MM.1S (cell line): ENCODE data around the gene IFT122.

Experiments
- DNase-seq: peaks from one replicate; pipeline ENCODE4 v3.0.0-alpha.2; 2015
- H2AFZ ChIP-seq: fragments of 300-600 bp; sonication (generic); 2 replicates; pipeline ENCODE4 v1.6.0; 2016; ENCODE audit warnings: antibody characterized with exemption, low read length
- H3F3A ChIP-seq: fragments of 300-600 bp; sonication (generic); 2 replicates; pipeline ENCODE4 v1.6.1; 2016; ENCODE audit warnings: mild to moderate bottlenecking, antibody characterized with exemption, low read length, moderate library complexity, mixed read lengths; ENCODE audit not compliant: insufficient read depth
- H3K27ac ChIP-seq: fragments of 300-600 bp; sonication (generic); 2 replicates; pipeline ENCODE4 v1.5.1; 2016; ENCODE audit warnings: mild to moderate bottlenecking, low read length
- H3K27me3 ChIP-seq: fragments of 300-600 bp; sonication (generic); replicated peaks from 2 replicates; pipeline ENCODE4 v1.6.0; 2016; ENCODE audit warnings: low read length; ENCODE audit not compliant: insufficient read depth
- H3K36me3 ChIP-seq: fragments of 300-600 bp; sonication (generic); replicated peaks from 2 replicates; pipeline ENCODE4 v1.6.1; 2016; ENCODE audit warnings: mild to moderate bottlenecking, low read length, mixed read lengths; ENCODE audit not compliant: insufficient read depth
- H3K4me1 ChIP-seq: fragments of 300-600 bp; sonication (generic); 2 replicates; pipeline ENCODE4 v1.6.1; 2016; ENCODE audit warnings: low read length, mixed read lengths
- H3K4me2 ChIP-seq: fragments of 300-600 bp; sonication (generic); 2 replicates; pipeline ENCODE4 v1.6.0; 2016; ENCODE audit warnings: low read depth, low read length
- H3K4me3 ChIP-seq: fragments of 300-600 bp; sonication (generic); 2 replicates; pipeline ENCODE4 v1.5.1; 2016; ENCODE audit warnings: low read length, mixed read lengths
- H3K79me2 ChIP-seq: fragments of 300-600 bp; sonication (generic); 2 replicates; pipeline ENCODE4 v1.6.1; 2016; ENCODE audit warnings: mixed run types, low read length, mixed read lengths
- H3K9ac ChIP-seq: fragments of 300-600 bp; sonication (generic); 2 replicates; pipeline ENCODE4 v1.6.1; 2016; ENCODE audit warnings: low read length, mixed read lengths
- H3K9me2 ChIP-seq: fragments of 300-600 bp; sonication (generic); replicated peaks from 2 replicates; pipeline ENCODE4 v1.6.1; 2016; ENCODE audit warnings: mild to moderate bottlenecking, low read length, mixed read lengths; ENCODE audit not compliant: insufficient read depth
- H3K9me3 ChIP-seq: fragments of 300-600 bp; sonication (generic); replicated peaks from 2 replicates; pipeline ENCODE4 v1.6.1; 2016; ENCODE audit warnings: mild to moderate bottlenecking, low read length, mixed read lengths; ENCODE audit not compliant: insufficient read depth
- H4K20me1 ChIP-seq: fragments of 300-600 bp; sonication (generic); 2 replicates; pipeline ENCODE4 v1.6.1; 2016; ENCODE audit warnings: mild to moderate bottlenecking, low read length, moderate library complexity, mixed read lengths; ENCODE audit not compliant: insufficient read depth
- EZH2 ChIP-seq: fragments of 300-600 bp; sonication (generic); optimal IDR thresholded peaks from 2 replicates; pipeline ENCODE3; 2017; ENCODE audit warnings: low read depth, mild to moderate bottlenecking, antibody characterized with exemption, low read length, mixed read lengths
- EZH2phosphoT487 ChIP-seq: fragments of 300-600 bp; sonication (generic); IDR thresholded peaks from 2 replicates; pipeline ENCODE4 v1.6.1; 2018; ENCODE audit warnings: antibody characterized with exemption, low read length
- TF ChIP-seq, protein P1 (sequence below): fragments of 300-600 bp; sonication (generic); IDR thresholded peaks from 2 replicates; pipeline ENCODE4 v1.5.1; 2016; ENCODE audit warnings: antibody characterized with exemption, low read length, mixed read lengths

Gene IFT122

GRCh38 chr3:129561619-129562248 lies 121.7 kb downstream of the IFT122 start:
- no peak overlapping the region for H3K27ac ChIP-seq
- H3K4me2 ChIP-seq, result no peak overlapping the region
- no peaks in the 10 kb centered on the region for H3K9me3 ChIP-seq
- no peak for DNase-seq
- no peak overlapping the region for H3K4me3 ChIP-seq
- TF ChIP-seq EZH2phosphoT487 (no peak), EZH2 (no peak)
- TF ChIP-seq, protein P1, sequence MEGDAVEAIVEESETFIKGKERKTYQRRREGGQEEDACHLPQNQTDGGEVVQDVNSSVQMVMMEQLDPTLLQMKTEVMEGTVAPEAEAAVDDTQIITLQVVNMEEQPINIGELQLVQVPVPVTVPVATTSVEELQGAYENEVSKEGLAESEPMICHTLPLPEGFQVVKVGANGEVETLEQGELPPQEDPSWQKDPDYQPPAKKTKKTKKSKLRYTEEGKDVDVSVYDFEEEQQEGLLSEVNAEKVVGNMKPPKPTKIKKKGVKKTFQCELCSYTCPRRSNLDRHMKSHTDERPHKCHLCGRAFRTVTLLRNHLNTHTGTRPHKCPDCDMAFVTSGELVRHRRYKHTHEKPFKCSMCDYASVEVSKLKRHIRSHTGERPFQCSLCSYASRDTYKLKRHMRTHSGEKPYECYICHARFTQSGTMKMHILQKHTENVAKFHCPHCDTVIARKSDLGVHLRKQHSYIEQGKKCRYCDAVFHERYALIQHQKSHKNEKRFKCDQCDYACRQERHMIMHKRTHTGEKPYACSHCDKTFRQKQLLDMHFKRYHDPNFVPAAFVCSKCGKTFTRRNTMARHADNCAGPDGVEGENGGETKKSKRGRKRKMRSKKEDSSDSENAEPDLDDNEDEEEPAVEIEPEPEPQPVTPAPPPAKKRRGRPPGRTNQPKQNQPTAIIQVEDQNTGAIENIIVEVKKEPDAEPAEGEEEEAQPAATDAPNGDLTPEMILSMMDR, result no peak
- no peaks in the 10 kb centered on the region for H3F3A ChIP-seq
- no peaks in the 10 kb centered on the region for H4K20me1 ChIP-seq
- H3K9ac ChIP-seq, result no peak overlapping the region
- H3K27me3 ChIP-seq, result no peaks in the 10 kb centered on the region
- H3K79me2 ChIP-seq, result no peaks in the 10 kb centered on the region
- no peak overlapping the region for H2AFZ ChIP-seq
- peaks cover 7% of the 10 kb centered on the region for H3K4me1 ChIP-seq
- no peaks in the 10 kb centered on the region for H3K9me2 ChIP-seq
- no peaks in the 10 kb centered on the region for H3K36me3 ChIP-seq

DNA sequence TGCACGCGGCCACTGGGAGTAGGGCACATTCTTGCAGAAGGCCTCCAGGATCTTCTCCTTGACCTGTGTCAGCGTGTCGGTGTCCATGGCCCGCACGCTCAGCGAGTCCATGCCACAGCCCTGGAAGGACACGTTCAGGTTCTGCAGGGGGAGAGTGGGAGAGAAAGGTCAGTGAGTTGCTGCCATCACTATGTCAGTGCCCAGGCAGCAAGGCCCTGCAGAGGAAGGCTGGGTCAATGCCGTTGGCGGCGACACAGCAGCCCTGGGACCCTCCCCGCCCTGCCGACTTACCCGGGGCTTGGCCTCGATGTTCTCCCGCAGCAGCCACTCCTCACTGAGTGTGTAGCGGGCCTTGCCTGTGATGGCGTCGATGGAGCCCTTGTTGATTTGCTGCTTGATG lies 122.8 kb downstream of the IFT122 start:
- Histone ChIP-seq H3K4me1 (peaks cover 7% of the 10 kb centered on the region), H3F3A (no peaks in the 10 kb centered on the region), H3K36me3 (no peaks in the 10 kb centered on the region), H4K20me1 (no peaks in the 10 kb centered on the region), H3K9me2 (no peaks in the 10 kb centered on the region), H3K27me3 (no peaks in the 10 kb centered on the region), H3K27ac (no peak overlapping the region), H3K9me3 (no peaks in the 10 kb centered on the region), H2AFZ (no peak overlapping the region), H3K4me3 (no peak overlapping the region), H3K9ac (no peak overlapping the region), H3K79me2 (no peaks in the 10 kb centered on the region), H3K4me2 (no peak overlapping the region)
- DNase-seq, result no peak
- TF ChIP-seq EZH2phosphoT487, result no peak
- TF ChIP-seq EZH2, result no peak
- TF ChIP-seq, protein P1, result no peak

DNA sequence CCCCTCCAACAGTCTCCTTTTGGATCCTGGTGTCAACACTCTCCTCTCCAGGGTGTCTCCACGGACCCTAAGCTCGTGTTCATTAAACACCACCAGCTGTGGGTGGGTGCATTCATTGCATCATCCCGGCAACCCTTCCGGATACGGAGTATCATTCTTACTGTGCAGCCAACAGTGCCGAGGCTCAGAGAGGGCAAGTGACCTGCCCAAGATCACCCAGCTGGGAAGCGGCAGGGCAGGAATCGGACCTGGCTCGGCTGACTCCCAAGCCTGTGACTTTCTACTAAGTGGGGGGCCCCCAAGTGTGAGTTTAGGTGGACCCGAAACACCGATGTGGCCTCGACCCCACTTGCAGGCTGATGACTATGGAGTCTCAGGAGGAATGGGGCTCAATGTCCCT lies 123.3 kb downstream of the IFT122 start:
- Histone ChIP-seq H3K27ac (no peak overlapping the region), H3K9me3 (no peaks in the 10 kb centered on the region), H3K9ac (no peak overlapping the region), H4K20me1 (no peaks in the 10 kb centered on the region), H3K36me3 (no peaks in the 10 kb centered on the region), H3K79me2 (no peaks in the 10 kb centered on the region), H3K9me2 (no peaks in the 10 kb centered on the region), H3K4me1 (peaks cover 7% of the 10 kb centered on the region), H3K27me3 (no peaks in the 10 kb centered on the region), H3F3A (no peaks in the 10 kb centered on the region), H2AFZ (no peak overlapping the region), H3K4me2 (no peak overlapping the region), H3K4me3 (no peak overlapping the region)
- no peak for TF ChIP-seq EZH2phosphoT487
- TF ChIP-seq EZH2, result no peak
- TF ChIP-seq, protein P1, result no peak
- DNase-seq, result no peak
